GM12875 (cell line): Measurements from ENCODE around the gene LEMD2.
"Not testable (repeated sequence)": the region's sequence is repeated elsewhere in the genome, so short reads cannot be mapped to it uniquely, and the experiment has no call there.

ENCODE experiments used
- H3K4me3 ChIP-seq: one replicate; pipeline ENCODE4 v1.5.1; 2011; ENCODE audit warnings: low read depth, low read length, control low read depth
- TF ChIP-seq, protein P1 (sequence below): IDR thresholded peaks from 2 replicates; pipeline ENCODE4 v1.5.1; 2011; ENCODE audit warnings: low read depth, mild to moderate bottlenecking, control low read depth, inconsistent platforms, low read length, moderate library complexity, borderline replicate concordance; ENCODE audit not compliant: insufficient read depth

Gene LEMD2

DNA sequence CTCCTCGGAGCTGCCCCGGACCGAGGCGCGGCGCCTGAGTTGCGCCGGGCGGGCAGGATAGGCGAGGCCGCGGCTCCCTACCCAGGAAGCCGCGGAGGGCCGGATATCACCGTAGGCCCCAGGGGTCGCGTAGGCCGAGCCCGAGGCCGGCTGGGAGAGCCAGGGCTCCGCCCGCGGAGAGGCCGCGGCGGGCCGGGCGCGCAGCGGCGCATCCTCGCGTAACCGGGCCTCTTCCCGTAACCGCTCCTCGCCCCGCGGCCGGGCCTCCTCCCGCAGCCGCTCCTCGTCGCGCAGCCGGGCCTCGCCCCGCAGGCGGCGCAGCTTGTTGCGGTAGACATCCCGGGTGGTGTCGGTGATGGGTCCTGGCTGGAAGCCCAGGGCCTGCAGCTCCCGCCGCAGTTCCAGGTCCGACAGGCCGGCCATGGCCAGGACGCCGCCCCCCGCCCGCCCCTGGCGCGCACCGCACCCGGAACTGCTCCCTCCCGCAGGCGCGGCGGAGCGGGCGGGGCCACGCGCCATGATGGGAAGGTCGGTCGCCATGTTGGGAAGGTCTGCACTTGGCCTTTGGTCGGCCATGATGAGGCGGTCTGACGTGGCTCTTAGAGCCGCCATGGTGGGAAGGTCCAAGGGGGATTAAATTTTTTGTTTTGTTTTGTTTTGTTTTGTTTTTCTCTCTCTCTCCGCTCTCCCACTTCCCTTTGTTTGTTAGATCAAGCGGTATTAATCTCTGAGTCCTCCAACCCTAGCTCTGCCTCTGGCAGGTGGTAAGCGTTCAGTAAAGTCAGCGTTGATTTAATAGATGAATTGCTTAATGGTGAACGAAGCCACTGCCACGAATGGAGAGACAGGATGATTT, at the start of gene LEMD2:
TSS of gene LEMD2 (minus strand) at position 437 of the 856 bp plus-strand sequence. CDS start at position 423, 14 bp downstream.
- H3K4me3 ChIP-seq, result peak within 1 kb of the TSS; percentile 79

DNA sequence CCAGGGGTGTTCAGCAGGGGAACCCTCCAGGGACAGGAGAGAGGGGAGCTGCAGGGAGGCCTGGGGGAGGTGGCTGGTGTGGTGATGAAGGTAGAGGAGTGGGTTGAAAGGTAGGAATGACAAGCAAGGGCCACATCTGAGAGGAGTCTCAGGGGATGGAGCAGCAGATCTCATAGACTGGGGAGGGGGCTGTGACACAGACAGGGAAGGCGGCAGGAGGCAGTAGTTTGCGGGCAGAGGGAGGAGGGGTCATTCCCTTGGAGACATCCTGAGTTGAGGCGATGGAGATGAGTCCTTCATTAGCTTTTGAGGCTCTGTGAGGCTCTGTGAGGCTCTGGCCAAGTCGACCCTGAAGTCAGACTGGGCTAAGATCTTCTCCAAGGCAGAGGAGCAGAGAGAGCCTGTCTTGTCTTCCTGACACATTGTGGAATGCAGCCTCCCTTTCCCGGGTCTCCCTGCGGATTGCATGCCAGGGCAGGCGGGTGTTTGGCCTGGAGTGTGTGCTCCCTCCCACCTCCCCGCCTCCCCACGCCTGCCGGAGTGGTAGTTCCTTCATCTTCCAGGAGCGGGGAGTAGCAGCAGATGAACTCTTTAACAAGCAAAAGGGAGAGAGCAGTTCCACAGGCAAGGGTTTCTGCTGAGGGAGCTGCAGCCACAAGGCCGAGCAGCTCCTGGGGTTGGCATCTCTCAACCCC, 49.2 kb upstream of the LEMD2 start:
- TF ChIP-seq, protein P1, sequence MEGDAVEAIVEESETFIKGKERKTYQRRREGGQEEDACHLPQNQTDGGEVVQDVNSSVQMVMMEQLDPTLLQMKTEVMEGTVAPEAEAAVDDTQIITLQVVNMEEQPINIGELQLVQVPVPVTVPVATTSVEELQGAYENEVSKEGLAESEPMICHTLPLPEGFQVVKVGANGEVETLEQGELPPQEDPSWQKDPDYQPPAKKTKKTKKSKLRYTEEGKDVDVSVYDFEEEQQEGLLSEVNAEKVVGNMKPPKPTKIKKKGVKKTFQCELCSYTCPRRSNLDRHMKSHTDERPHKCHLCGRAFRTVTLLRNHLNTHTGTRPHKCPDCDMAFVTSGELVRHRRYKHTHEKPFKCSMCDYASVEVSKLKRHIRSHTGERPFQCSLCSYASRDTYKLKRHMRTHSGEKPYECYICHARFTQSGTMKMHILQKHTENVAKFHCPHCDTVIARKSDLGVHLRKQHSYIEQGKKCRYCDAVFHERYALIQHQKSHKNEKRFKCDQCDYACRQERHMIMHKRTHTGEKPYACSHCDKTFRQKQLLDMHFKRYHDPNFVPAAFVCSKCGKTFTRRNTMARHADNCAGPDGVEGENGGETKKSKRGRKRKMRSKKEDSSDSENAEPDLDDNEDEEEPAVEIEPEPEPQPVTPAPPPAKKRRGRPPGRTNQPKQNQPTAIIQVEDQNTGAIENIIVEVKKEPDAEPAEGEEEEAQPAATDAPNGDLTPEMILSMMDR, result no peak
- no peak overlapping the region for H3K4me3 ChIP-seq

More for the DNA sequence above, at the start of gene LEMD2:
- TF ChIP-seq, protein P1, result no peak

DNA sequence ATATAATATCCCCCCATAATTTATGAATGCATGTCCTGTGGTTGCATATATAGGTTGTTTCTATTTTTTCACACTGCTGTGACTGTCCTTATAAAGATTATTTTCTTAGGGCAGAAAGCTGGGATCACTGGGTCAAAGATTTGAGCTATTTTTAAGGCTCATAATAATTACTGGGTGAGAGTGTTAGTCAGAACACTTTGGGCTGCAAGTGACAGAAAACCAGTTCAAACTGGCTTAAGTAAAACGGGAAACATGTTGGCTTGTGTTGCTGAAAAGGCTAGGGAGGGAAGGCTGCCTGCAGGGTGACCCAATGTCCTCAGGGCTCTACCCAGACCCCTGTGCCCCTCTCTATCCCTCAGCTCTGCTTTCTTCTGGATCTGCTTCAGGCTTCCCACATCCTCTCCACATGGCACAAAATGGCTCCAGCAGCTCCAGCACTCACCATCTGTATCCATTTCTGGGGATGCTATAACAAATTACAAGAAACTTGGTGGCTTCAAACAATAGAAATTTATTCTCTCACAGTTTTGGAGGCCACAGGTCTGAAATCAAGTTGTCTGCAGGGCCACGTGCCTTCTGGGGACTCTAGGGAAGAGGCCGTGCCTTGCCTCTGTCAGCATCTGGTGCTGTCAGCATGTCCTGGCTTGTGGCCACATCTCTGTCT, 48.0 kb upstream of the LEMD2 start:
- TF ChIP-seq, protein P1, result no peak
- H3K4me3 ChIP-seq, result no peak overlapping the region

DNA sequence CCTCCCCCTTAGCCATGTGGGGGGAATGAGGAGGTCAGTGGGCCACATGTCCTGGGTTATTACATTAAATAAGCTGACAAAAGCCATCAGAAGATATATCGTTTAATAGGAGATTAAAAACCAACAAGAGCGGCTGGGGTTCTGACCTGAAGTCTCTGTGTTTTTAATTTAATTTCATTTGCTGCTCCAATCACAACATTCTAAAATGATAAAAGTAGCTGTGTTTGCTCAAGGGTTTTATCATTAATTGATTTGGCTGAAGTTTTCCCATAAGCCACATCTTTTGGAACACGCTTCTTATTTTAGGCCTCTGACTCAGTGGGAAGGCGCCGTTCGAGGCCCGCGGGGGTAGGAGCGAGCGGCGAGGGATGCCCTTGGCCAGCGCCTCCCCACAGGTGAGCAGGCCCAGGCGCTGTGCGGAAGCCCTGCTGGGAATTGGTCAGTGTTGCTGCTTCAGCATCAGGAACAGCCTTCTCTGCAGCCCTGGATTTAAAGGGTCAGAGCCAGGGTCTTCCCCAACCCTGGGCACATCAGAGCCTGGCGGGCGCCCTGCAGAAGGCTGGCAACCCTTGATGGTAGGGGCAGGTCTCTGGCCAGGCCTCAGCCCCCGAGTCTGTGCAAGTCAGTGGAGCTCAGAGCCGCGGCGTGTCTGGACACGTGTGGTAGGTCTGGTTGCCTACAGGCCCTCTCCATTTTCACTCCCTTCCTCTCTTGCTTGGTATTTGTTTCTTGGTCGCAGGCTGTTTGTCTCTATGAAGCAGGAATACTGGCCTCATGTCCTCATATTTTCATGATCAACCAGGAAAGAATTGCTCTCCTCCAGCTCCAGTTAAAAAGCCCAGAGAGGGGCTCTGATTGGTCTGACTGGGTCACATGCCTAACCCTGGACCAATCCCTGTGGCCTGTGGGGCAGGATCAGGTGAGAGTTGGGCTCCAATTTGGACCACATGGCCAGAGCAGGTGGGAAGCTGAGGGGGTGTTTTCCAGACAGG, 45.8 kb upstream of the LEMD2 start:
- TF ChIP-seq, protein P1, result no peak
- no peak overlapping the region for H3K4me3 ChIP-seq

DNA sequence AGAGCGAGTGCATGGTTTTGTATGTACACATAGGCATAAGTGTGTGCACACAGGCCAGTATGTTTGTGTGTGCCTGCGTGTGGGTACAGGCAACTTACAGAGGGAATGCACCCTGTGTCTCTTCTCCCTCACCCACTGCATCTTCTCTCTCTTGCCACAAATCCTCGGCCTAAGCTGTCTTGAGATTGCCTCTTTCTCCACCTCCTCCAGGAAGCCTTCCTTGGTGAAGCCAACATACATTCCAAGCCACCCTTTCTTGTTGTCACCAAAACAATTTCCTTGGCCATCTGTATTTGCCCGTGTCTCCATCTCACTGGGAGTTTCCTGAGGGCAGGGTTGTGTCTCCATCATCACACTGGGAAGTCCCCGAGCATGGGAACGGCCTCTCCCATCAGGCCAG, 44.7 kb upstream of the LEMD2 start:
- no peak overlapping the region for H3K4me3 ChIP-seq
- TF ChIP-seq, protein P1, result no peak

DNA sequence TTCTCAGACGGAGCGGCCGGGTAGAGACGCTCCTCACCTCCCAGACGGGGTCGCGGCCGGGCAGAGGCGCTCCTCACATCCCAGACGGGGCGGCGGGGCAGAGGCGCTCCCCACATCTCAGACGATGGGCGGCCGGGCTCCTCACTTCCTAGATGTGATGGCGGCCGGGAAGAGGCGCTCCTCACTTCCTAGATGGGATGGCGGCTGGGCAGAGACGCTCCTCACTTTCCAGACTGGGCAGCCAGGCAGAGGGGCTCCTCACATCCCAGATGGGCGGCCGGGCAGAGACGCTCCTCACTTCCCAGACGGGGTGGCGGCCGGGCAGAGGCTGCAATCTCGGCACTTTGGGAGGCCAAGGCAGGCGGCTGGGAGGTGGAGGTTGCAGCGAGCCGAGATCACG, 43.9 kb upstream of the LEMD2 start:
- not testable (repeated sequence) for H3K4me3 ChIP-seq

DNA sequence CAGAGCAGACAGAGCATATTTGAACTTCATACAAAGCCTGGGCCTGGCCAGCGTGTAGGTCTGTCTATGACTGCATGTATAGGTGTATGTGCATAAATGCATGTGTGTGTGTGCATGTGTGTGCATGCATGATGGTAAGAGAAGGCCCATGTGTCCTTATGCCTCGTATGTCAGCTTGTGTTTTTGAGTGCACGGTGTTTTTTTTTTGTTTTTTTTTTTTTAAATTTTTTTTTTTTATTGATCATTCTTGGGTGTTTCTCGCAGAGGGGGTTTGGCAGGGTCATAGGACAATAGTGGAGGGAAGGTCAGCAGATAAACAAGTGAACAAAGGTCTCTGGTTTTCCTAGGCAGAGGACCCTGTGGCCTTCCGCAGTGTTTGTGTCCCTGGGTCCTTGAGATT, 42.8 kb upstream of the LEMD2 start:
- H3K4me3 ChIP-seq, result not testable (repeated sequence)
